HL-60/S4 (cell line): Measurements from ENCODE around the gene DHX35.
"Not testable (repeated sequence)": the region's sequence is repeated elsewhere in the genome, so short reads cannot be mapped to it uniquely, and the experiment has no call there.

Source experiments
- in situ Hi-C: fragments of 300-500 bp; cut with MboI; formaldehyde crosslinking; loops from 2 replicates; pipeline ENCODE4 v1.14.3; 2022; ENCODE audit warnings: low sequenced_read_pairs

DHX35 gene

GRCh38 chr20:38973645-38974044 is 11.5 kb downstream of the DHX35 start:
- in situ Hi-C loops = no loop called here

- in situ Hi-C loops = no loop called here
Observed at GRCh38 chr20:38975539-38976120, 13.5 kb downstream of the DHX35 start.

GRCh38 chr20:38979434-38979833 is 17.3 kb downstream of the DHX35 start:
- in situ Hi-C loops = no loop called here

- in situ Hi-C loops = no loop called here
Observed at GRCh38 chr20:38979842-38980241, 17.7 kb downstream of the DHX35 start.

DNA sequence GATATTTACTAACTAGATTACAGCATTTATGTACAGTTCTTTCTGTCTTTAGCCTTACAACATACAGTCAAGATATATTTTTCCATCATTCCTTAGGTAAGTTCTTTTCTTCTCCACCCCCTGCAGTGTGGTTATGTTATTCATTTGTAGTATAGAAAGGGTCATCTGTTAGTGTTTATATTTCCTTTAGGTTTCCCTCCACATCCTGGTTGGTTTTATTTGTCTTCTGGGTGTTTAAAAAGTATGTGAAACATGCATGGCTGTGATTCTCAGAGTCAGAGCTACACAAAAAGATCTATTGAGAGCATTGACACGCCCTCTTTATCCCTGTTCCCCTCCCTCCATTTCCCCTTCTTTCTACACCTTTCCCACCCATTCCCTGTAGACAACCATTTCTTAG is 20.1 kb downstream of the DHX35 start:
- in situ Hi-C loops = no loop called here

DNA sequence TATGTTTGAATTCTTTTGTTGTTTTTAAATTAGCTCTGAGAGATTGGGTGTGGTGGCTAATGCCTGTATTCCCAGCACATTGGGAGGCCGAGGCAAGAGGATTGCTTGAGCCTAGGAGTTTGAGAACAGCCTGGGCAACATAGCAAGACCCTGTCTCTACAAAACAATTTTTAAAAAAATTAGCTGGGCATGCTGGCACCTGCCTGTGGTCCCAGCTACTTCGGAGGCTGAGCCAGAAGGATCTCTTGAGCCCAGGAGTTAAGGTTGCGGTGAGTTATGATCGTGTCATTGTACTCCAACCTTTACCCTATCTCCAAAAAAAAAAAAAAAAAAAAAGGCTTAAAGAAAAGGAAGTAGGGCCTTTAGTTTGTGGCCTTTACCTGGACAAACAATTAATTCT is 22.9 kb downstream of the DHX35 start:
- in situ Hi-C loops = no loop called here

DNA sequence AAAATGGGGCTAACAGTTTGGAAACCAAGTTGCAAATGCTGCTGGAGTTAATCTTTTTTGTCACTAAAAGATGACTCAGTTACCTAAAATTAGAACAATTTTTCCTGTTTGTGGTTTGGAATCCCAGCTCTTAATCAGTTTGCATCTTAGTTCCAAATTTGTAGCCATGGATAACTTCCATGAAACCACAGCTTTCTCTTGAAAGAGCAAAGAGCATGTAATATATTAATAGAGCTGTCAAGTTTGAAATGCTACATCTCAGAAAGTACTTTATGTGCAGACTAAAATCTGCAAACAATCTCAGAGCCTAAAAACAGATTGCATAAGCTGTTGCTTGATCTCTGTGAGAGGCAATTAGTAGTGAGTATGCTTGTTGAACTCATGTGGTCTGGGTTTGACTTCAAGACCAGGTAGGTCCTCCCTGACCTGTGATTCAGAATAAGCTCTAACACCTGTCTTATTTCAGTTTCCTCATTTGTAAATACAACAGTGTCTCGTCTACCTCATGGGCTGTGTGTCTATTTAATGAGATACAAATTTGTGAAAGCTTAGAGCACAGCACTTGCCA is 23.5 kb downstream of the DHX35 start:
- in situ Hi-C loops = no loop called here

DNA sequence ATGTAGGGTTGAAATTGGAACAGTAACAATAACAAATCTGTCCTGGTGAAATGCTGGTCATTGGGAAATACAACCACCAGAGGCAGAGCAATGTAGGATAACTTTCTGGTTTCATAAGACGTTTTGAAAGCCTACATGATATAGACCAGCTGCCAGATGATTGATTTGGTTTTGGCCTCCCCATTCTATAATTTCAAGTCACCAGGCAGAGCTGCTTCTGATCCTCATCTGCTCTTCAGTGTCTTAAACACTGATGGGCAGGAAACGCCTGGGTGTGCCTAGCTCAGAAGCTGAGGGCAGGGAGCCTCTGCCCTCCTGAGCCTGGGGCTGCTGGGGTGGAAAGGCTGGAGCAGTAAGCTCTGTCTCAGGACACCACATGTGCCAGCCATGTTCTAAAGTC is 24.5 kb downstream of the DHX35 start:
- in situ Hi-C loops = no loop called here

GRCh38 chr20:38987777-38988176 is 25.6 kb downstream of the DHX35 start:
- in situ Hi-C loops = no loop called here

DNA sequence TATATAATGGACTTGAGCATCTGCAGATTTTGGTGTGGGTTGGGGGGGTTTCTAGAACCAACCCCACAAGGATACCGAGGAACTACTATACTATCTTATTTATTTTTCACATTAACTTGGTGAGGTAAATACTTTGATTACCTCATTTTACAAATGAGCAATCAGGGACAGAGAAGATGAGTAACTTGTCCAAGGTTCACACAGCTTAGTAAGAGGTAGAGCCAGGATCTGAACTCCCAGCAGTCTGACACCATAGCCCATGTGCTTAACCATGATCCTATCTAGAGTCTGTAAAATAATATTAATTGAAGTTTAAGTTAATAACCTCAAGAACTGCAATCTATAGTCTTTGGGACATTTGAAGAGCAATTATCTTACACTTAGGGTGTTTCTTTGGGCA is 28.6 kb downstream of the DHX35 start:
- in situ Hi-C loops = no loop called here

GRCh38 chr20:38991814-38992704 is 29.9 kb downstream of the DHX35 start:
- in situ Hi-C loops = no loop called here

GRCh38 chr20:38995536-38996044 is 33.4 kb downstream of the DHX35 start:
- in situ Hi-C loops = no loop called here

GRCh38 chr20:38996866-38997265 is 34.7 kb downstream of the DHX35 start:
- in situ Hi-C loops = not testable (repeated sequence)

GRCh38 chr20:38997622-38998021 is 35.5 kb downstream of the DHX35 start:
- in situ Hi-C loops = no loop called here

DNA sequence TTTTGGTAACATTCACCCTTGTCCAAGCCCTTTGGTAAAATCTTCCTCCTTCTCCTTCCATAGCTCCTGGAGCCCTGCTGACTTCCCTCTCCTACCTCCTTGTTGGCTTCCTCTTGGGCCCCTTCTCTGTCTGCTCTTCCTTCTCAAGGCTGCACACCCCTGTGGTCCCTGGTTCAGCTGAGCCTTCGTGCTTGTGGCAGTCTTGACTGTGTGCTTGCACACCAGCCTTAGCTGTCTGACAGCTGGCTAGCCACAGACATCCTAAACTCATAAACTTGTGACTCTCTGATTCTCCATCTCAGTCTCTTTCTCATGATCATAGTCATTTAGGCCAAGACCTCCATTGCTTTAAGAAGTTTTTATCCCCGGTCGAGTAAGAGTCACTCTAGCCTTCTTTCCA is 37.1 kb downstream of the DHX35 start:
- in situ Hi-C loops = no loop called here

GRCh38 chr20:38999965-39000910 is 38.1 kb downstream of the DHX35 start:
- in situ Hi-C loops = no loop called here

GRCh38 chr20:39004508-39004907 is 42.4 kb downstream of the DHX35 start:
- in situ Hi-C loops = no loop called here

DNA sequence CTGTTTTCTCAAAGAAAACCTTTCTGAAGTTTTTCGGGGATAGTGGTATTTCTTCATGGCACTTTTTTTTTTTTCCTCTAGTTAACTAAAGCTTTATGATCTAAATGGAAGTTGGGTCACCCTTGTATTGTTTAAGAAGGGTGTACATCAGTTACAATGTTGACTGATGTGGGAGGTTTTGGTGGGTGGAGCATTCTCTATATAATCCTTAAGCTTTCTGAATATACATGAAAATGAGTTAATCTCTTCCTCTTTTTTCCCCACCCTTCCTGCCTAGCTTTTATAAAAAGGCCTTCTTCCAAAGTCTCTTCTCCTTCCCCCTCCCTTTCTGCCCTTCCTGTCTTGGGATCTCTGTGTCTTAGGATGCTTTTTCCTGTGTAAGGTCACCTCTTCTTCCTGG is 47.2 kb downstream of the DHX35 start:
- in situ Hi-C loops = no loop called here

DNA sequence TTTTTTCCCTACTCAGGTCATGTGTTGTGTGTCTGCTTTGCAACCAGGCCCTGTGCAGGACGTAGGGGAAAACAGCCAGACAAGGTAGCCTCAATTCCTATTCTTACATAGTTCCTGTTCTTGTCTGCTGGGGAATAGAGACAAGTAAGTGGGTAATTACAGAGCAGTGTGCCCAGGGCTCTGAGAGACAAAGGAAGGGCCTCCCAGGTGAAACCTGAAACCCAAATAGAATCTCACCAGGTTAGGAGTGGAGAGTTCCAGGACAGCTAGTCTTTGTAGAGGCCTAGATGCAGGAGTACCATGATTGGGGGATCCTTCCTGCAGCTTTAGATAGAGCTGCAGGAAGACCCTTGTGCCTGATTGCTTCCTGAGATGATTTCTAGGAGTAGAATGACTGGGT is 48.4 kb downstream of the DHX35 start:
- in situ Hi-C loops = no loop called here

- in situ Hi-C loops = no loop called here
Observed at GRCh38 chr20:39013662-39014109, 51.5 kb downstream of the DHX35 start.

- in situ Hi-C loops = no loop called here
Observed at GRCh38 chr20:39016041-39016440, 53.9 kb downstream of the DHX35 start.
